Measurements from ENCODE around the gene MYO7A.

- no peak for TF ChIP-seq CTCF (IDR thresholded peaks at IDR 0.05)
- TF ChIP-seq POLR2A (IDR thresholded peaks at IDR 0.05): no peak
These were observed 131.6 kb downstream of the MYO7A start for GRCh38 chr11:77259641-77260040.
